AG10803 (cell line): Measurements from ENCODE around the gene ADGRB3.

Experiments
- DNase-seq: peaks from one replicate; pipeline ENCODE4 v3.0.0; 2010; ENCODE audit warnings: low read depth
- H3K4me3 ChIP-seq: 2 replicates; pipeline ENCODE4 v1.5.1; 2011; ENCODE audit warnings: mild to moderate bottlenecking, low read length, control low read depth
- CTCF ChIP-seq: conservative IDR thresholded peaks from 2 replicates; pipeline ENCODE4 v1.5.1; 2011; ENCODE audit warnings: mild to moderate bottlenecking, low read length, control low read depth, inconsistent platforms

ADGRB3 gene

GRCh38 chr6:68919537-68919936, 284.5 kb downstream of the ADGRB3 start:
- no peak for TF ChIP-seq CTCF
- no peak for DNase-seq

GRCh38 chr6:68941345-68941744, 306.3 kb downstream of the ADGRB3 start:
- DNase-seq = no peak
- no peak for TF ChIP-seq CTCF
- no peak overlapping the region for H3K4me3 ChIP-seq

More at GRCh38 chr6:68919537-68919936, 284.5 kb downstream of the ADGRB3 start:
- no peak overlapping the region for H3K4me3 ChIP-seq

DNA sequence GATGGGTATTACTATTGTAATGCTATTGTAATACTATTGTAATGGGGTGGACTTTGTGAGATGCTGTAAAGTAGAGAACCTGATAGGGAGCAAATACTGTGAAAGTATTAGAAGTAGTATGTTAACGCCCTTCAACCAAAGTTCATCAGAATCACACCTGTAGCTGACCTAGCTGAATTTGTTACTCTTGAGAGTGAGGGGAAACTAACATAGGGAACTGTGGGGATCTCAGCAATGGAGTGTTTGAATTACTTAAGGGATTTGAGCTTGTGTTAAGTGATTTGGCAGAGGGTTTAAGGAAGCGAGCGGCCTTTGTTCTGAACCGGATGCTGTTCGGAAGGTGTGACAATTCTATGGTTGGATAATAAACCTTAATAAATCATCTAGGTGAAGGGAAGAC, 312.6 kb downstream of the ADGRB3 start:
- no peak for DNase-seq
- no peak for TF ChIP-seq CTCF
- H3K4me3 ChIP-seq = no peak overlapping the region

DNA sequence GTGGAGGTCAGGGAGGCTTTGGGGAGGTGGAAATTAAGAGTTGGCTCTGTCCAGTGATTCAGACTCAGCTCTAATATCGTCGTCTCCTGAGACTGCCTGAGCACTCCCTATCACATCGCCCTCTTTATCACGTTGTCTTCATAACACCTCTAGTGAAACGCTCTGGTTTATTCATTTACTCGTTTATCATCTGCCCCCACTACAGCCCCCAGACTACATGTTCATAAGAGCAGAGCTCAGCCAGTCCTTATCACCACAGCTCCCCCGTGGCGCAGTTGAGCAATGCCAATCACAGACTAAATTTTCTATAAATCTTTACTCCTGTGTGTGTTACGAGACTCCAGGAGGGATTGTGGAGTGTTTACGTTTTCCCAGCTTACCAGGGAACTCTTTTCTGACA, 316.2 kb downstream of the ADGRB3 start:
- no peak overlapping the region for H3K4me3 ChIP-seq
- no peak for TF ChIP-seq CTCF
- DNase-seq = no peak

GRCh38 chr6:68958327-68958726, 323.2 kb downstream of the ADGRB3 start:
- DNase-seq = peak; percentile 1
- TF ChIP-seq CTCF = 0 out of 2 replicates have a peak, but pooled peaks have one; percentile 14
- H3K4me3 ChIP-seq = no peak overlapping the region

- no peak overlapping the region for H3K4me3 ChIP-seq
- DNase-seq = peak; percentile 41
- peak; percentile 88 for TF ChIP-seq CTCF
Measured at GRCh38 chr6:68967549-68968300, 332.6 kb downstream of the ADGRB3 start.

DNA sequence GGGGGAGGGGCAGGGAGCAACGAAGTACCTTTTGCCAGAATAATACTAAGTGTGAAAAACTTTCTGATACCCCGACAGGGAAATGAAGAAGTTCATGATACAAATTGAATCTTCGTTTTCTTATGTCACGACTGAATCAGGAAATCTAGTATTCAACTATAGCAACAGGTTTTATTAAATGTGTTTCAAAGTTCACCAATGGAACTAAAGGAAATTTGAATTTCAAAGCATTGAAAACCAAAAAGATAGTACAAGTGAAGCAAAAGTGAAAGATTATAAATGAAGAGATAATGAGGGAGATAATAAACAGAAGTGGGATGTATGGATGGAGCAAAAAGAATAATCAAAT, 333.2 kb downstream of the ADGRB3 start:
- no peak overlapping the region for H3K4me3 ChIP-seq
- no peak for DNase-seq
- no peak for TF ChIP-seq CTCF
